ENCODE results near the gene APBA3.
A peak's percentile ranks its signal among the peaks of the same experiment; 100 is the strongest.

Gene APBA3

GRCh38 chr19:3776479-3777040, 15.1 kb upstream of the APBA3 start:
- no peaks in the 10 kb centered on the region for H3K27me3 ChIP-seq (ENCODE audit: insufficient read depth, poor library complexity, severe bottlenecking)
- TF ChIP-seq POLR2AphosphoS5 (IDR thresholded peaks at IDR 0.05; ENCODE audit: low read depth) (peak; percentile 19; the same call in 1 of the 2 replicates), GABPA (IDR thresholded peaks at IDR 0.05; ENCODE audit: low read depth) (no peak), REST (IDR thresholded peaks at IDR 0.05; ENCODE audit: insufficient replicate concordance, low read depth) (no peak), SPI1 (IDR thresholded peaks at IDR 0.05; ENCODE audit: borderline replicate concordance, low read depth) (no peak), CTCF (IDR thresholded peaks at IDR 0.05; ENCODE audit: insufficient read depth, low read length) (no peak)
- DNase-seq (ENCODE audit: low read depth in 1 of 2, low spot score in 1 of 2), result no peak
- H3K27ac ChIP-seq (replicated peaks), result no peak overlapping the region
- H3K4me3 ChIP-seq (replicated peaks; ENCODE audit: insufficient read depth, low read length), result no peak overlapping the region

- no peak for TF ChIP-seq POLR2AphosphoS5 (IDR thresholded peaks at IDR 0.05; ENCODE audit: low read depth)
- TF ChIP-seq GABPA (IDR thresholded peaks at IDR 0.05; ENCODE audit: low read depth), result no peak
- TF ChIP-seq CTCF (IDR thresholded peaks at IDR 0.05; ENCODE audit: insufficient read depth, low read length), result no peak
- TF ChIP-seq REST (IDR thresholded peaks at IDR 0.05; ENCODE audit: insufficient replicate concordance, low read depth), result no peak
- TF ChIP-seq SPI1 (IDR thresholded peaks at IDR 0.05; ENCODE audit: borderline replicate concordance, low read depth), result no peak
- no peaks in the 10 kb centered on the region for H3K27me3 ChIP-seq (ENCODE audit: insufficient read depth, poor library complexity, severe bottlenecking)
- H3K27ac ChIP-seq (replicated peaks), result no peak overlapping the region
- DNase-seq (ENCODE audit: low read depth in 1 of 2, low spot score in 1 of 2), result no peak
- H3K4me3 ChIP-seq (replicated peaks; ENCODE audit: insufficient read depth, low read length), result no peak overlapping the region
These were observed 14.3 kb upstream of the APBA3 start for GRCh38 chr19:3775831-3776230.

GRCh38 chr19:3775374-3775711, 13.9 kb upstream of the APBA3 start:
- no peaks in the 10 kb centered on the region for H3K27me3 ChIP-seq (ENCODE audit: insufficient read depth, poor library complexity, severe bottlenecking)
- TF ChIP-seq SPI1 (IDR thresholded peaks at IDR 0.05; ENCODE audit: borderline replicate concordance, low read depth) (no peak), REST (IDR thresholded peaks at IDR 0.05; ENCODE audit: insufficient replicate concordance, low read depth) (no peak), POLR2AphosphoS5 (IDR thresholded peaks at IDR 0.05; ENCODE audit: low read depth) (no peak)
- DNase-seq (ENCODE audit: low read depth in 1 of 2, low spot score in 1 of 2), result no peak
- H3K27ac ChIP-seq (replicated peaks), result no peak overlapping the region
- H3K4me3 ChIP-seq (replicated peaks; ENCODE audit: insufficient read depth, low read length), result no peak overlapping the region

All from HL-60 (cell line).